ENCODE results near the gene DDX52. TPM values are rescaled to one million over a fixed set of nuclear protein-coding genes. Genes with fewer than 3 reads are reported as not detected.
A peak's percentile ranks its signal among the peaks of the same experiment; 100 is the strongest.
"Not testable (repeated sequence)": the region's sequence is repeated elsewhere in the genome, so short reads cannot be mapped to it uniquely, and the experiment has no call there.

The DDX52 gene
- 30.0 TPM for total RNA-seq

- Histone ChIP-seq H3K27me3 (ENCODE audit: insufficient read depth, low read length) (peaks cover 35% of the 10 kb centered on the region), H3K4me3 (ENCODE audit: low read length) (peak within 1 kb of the TSS; percentile 96), H3K9me3 (ENCODE audit: low read depth, low read length) (no peaks in the 10 kb centered on the region), H3K4me1 (ENCODE audit: insufficient read depth, low read length) (peaks cover 19% of the 10 kb centered on the region)
These were observed at the start of gene DDX52 for GRCh38 chr17:37643118-37643766. Gene DDX52 (minus strand): TSS chr17:37643446. CDS start chr17:37643420, 26 bp downstream.

- no peaks in the 10 kb centered on the region for H3K9me3 ChIP-seq (ENCODE audit: low read depth, low read length)
- H3K4me3 ChIP-seq (ENCODE audit: low read length) = no peak overlapping the region
- no peaks in the 10 kb centered on the region for H3K4me1 ChIP-seq (ENCODE audit: insufficient read depth, low read length)
- no peaks in the 10 kb centered on the region for H3K27me3 ChIP-seq (ENCODE audit: insufficient read depth, low read length)
These were observed 48.6 kb upstream of the DDX52 start for GRCh38 chr17:37691807-37692206.

- no peaks in the 10 kb centered on the region for H3K4me1 ChIP-seq (ENCODE audit: insufficient read depth, low read length)
- no peak overlapping the region for H3K4me3 ChIP-seq (ENCODE audit: low read length)
- H3K9me3 ChIP-seq (ENCODE audit: low read depth, low read length) = no peaks in the 10 kb centered on the region
- H3K27me3 ChIP-seq (ENCODE audit: insufficient read depth, low read length) = no peaks in the 10 kb centered on the region
These were observed 46.1 kb upstream of the DDX52 start for GRCh38 chr17:37689317-37689716.

- no peaks in the 10 kb centered on the region for H3K9me3 ChIP-seq (ENCODE audit: low read depth, low read length)
- H3K27me3 ChIP-seq (ENCODE audit: insufficient read depth, low read length) = no peaks in the 10 kb centered on the region
- no peaks in the 10 kb centered on the region for H3K4me1 ChIP-seq (ENCODE audit: insufficient read depth, low read length)
- no peak overlapping the region for H3K4me3 ChIP-seq (ENCODE audit: low read length)
These were observed 40.3 kb upstream of the DDX52 start for GRCh38 chr17:37683454-37683984.

GRCh38 chr17:37682007-37682406 lies 38.8 kb upstream of the DDX52 start:
- no peaks in the 10 kb centered on the region for H3K4me1 ChIP-seq (ENCODE audit: insufficient read depth, low read length)
- H3K9me3 ChIP-seq (ENCODE audit: low read depth, low read length) = no peaks in the 10 kb centered on the region
- H3K27me3 ChIP-seq (ENCODE audit: insufficient read depth, low read length) = peaks cover 4% of the 10 kb centered on the region
- H3K4me3 ChIP-seq (ENCODE audit: low read length) = no peak overlapping the region

GRCh38 chr17:37679995-37680394 lies 36.7 kb upstream of the DDX52 start:
- H3K4me3 ChIP-seq (ENCODE audit: low read length); H3K9me3 ChIP-seq (ENCODE audit: low read depth, low read length); H3K4me1 ChIP-seq (ENCODE audit: insufficient read depth, low read length); H3K27me3 ChIP-seq (ENCODE audit: insufficient read depth, low read length): not testable (repeated sequence)

GRCh38 chr17:37678036-37678435 lies 34.8 kb upstream of the DDX52 start:
- Histone ChIP-seq H3K27me3 (ENCODE audit: insufficient read depth, low read length) (peaks cover 4% of the 10 kb centered on the region), H3K4me3 (ENCODE audit: low read length) (no peak overlapping the region), H3K4me1 (ENCODE audit: insufficient read depth, low read length) (no peaks in the 10 kb centered on the region), H3K9me3 (ENCODE audit: low read depth, low read length) (no peaks in the 10 kb centered on the region)

GRCh38 chr17:37677021-37677420 lies 33.8 kb upstream of the DDX52 start:
- no peaks in the 10 kb centered on the region for H3K4me1 ChIP-seq (ENCODE audit: insufficient read depth, low read length)
- no peak overlapping the region for H3K4me3 ChIP-seq (ENCODE audit: low read length)
- no peaks in the 10 kb centered on the region for H3K9me3 ChIP-seq (ENCODE audit: low read depth, low read length)
- H3K27me3 ChIP-seq (ENCODE audit: insufficient read depth, low read length) = peaks cover 4% of the 10 kb centered on the region

- Histone ChIP-seq H3K4me3 (ENCODE audit: low read length) (no peak overlapping the region), H3K9me3 (ENCODE audit: low read depth, low read length) (no peaks in the 10 kb centered on the region), H3K27me3 (ENCODE audit: insufficient read depth, low read length) (peaks cover 4% of the 10 kb centered on the region), H3K4me1 (ENCODE audit: insufficient read depth, low read length) (no peaks in the 10 kb centered on the region)
These were observed 33.1 kb upstream of the DDX52 start for GRCh38 chr17:37676115-37676925.

- Histone ChIP-seq H3K4me3 (ENCODE audit: low read length) (no peak overlapping the region), H3K9me3 (ENCODE audit: low read depth, low read length) (no peaks in the 10 kb centered on the region), H3K4me1 (ENCODE audit: insufficient read depth, low read length) (no peaks in the 10 kb centered on the region), H3K27me3 (ENCODE audit: insufficient read depth, low read length) (peaks cover 4% of the 10 kb centered on the region)
These were observed 31.3 kb upstream of the DDX52 start for GRCh38 chr17:37674511-37674910.

- H3K9me3 ChIP-seq (ENCODE audit: low read depth, low read length) = no peaks in the 10 kb centered on the region
- H3K27me3 ChIP-seq (ENCODE audit: insufficient read depth, low read length) = peaks cover 4% of the 10 kb centered on the region
- H3K4me1 ChIP-seq (ENCODE audit: insufficient read depth, low read length) = no peaks in the 10 kb centered on the region
- H3K4me3 ChIP-seq (ENCODE audit: low read length) = no peak overlapping the region
These were observed 30.1 kb upstream of the DDX52 start for GRCh38 chr17:37673386-37673785.

GRCh38 chr17:37672548-37673078 lies 29.4 kb upstream of the DDX52 start:
- Histone ChIP-seq H3K27me3 (ENCODE audit: insufficient read depth, low read length) (peaks cover 1% of the 10 kb centered on the region), H3K9me3 (ENCODE audit: low read depth, low read length) (no peaks in the 10 kb centered on the region), H3K4me1 (ENCODE audit: insufficient read depth, low read length) (no peaks in the 10 kb centered on the region), H3K4me3 (ENCODE audit: low read length) (no peak overlapping the region)

GRCh38 chr17:37671824-37672547 lies 28.7 kb upstream of the DDX52 start:
- no peaks in the 10 kb centered on the region for H3K9me3 ChIP-seq (ENCODE audit: low read depth, low read length)
- H3K4me3 ChIP-seq (ENCODE audit: low read length) = no peak overlapping the region
- H3K4me1 ChIP-seq (ENCODE audit: insufficient read depth, low read length) = no peaks in the 10 kb centered on the region
- H3K27me3 ChIP-seq (ENCODE audit: insufficient read depth, low read length) = no peaks in the 10 kb centered on the region

GRCh38 chr17:37671028-37671823 lies 28.0 kb upstream of the DDX52 start:
- Histone ChIP-seq H3K4me3 (ENCODE audit: low read length) (no peak overlapping the region), H3K9me3 (ENCODE audit: low read depth, low read length) (no peaks in the 10 kb centered on the region), H3K4me1 (ENCODE audit: insufficient read depth, low read length) (no peaks in the 10 kb centered on the region), H3K27me3 (ENCODE audit: insufficient read depth, low read length) (no peaks in the 10 kb centered on the region)

Measured in mononuclear cell (primary cell).